HG03045 (cell line): ENCODE data around the gene CTDNEP1.

Experiments used
- ATAC-seq: cut with Tn5 transposase; IDR thresholded peaks from one replicate; pipeline ENCODE4 v1.9.1; 2021; ENCODE audit warnings: mild to moderate bottlenecking, moderate library complexity; ENCODE audit not compliant: unreplicated experiment

Gene CTDNEP1

DNA sequence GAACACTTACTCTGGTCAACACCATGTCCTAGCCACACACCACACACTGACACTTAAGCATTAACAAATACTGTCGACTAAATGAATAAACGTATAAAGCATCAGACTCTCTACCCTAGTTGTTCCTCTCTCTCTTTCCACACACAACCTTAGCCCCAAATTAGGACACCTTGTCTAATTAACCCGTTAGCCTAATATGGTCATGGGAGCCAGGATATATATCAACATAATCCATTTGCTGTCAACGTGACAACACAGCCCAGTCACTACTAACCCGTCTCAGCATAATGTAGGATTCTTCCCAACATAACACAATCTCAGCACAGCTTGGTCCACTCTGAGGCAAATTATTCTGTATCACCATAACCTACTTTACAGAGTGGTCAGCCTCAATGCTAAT is 19.4 kb downstream of the CTDNEP1 start:
- no peak for ATAC-seq

DNA sequence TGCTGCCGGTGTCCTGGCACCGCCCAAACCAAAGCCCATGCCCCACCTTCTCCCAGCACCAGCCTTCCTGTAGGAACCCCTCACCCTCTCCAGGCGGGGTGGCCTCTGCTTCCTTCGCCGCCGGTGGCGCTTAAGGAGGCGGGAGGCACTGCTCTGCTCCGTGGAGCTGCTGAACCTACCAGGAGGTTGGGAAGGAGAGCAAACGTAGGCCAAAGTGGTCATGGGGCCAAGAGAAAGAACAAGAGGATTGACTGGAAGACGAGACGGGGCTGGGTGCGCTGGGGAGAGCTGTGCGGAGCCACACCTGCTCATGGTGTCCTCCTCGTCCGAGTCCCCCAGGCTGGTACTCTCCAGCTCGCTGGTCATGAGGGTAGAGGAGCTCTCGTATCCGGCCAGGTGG is 22.0 kb downstream of the CTDNEP1 start:
- ATAC-seq, result no peak

GRCh38 chr17:7228920-7229319 is 22.6 kb downstream of the CTDNEP1 start:
- ATAC-seq, result no peak

- ATAC-seq, result no peak
Observed at GRCh38 chr17:7226721-7227710, 24.5 kb downstream of the CTDNEP1 start.

- no peak for ATAC-seq
Observed at GRCh38 chr17:7225711-7226331, 25.7 kb downstream of the CTDNEP1 start.

- no peak for ATAC-seq
Observed at GRCh38 chr17:7224661-7225111, 26.8 kb downstream of the CTDNEP1 start.

- no peak for ATAC-seq
Observed at GRCh38 chr17:7224110-7224509, 27.4 kb downstream of the CTDNEP1 start.

DNA sequence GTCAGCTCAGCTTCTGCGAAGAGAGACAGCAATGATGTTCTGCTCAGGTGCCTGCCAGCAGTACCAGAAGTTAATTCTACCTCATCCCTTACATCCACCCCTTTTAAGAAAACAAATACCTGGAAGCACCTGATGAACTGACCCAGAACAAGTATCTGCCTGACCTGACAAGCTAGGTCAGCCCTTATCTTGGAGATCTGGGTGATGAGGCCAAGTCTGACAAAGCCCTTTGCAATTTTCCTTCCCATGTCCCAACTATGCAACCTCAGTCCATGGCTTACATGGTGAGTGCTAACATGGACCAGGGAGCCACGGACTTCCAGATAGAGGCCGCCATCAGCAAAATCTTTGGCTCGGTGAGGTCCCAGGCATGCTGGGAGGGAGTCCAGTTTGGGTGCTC is 28.2 kb downstream of the CTDNEP1 start:
- ATAC-seq, result no peak

GRCh38 chr17:7222972-7223292 is 28.6 kb downstream of the CTDNEP1 start:
- ATAC-seq, result no peak

DNA sequence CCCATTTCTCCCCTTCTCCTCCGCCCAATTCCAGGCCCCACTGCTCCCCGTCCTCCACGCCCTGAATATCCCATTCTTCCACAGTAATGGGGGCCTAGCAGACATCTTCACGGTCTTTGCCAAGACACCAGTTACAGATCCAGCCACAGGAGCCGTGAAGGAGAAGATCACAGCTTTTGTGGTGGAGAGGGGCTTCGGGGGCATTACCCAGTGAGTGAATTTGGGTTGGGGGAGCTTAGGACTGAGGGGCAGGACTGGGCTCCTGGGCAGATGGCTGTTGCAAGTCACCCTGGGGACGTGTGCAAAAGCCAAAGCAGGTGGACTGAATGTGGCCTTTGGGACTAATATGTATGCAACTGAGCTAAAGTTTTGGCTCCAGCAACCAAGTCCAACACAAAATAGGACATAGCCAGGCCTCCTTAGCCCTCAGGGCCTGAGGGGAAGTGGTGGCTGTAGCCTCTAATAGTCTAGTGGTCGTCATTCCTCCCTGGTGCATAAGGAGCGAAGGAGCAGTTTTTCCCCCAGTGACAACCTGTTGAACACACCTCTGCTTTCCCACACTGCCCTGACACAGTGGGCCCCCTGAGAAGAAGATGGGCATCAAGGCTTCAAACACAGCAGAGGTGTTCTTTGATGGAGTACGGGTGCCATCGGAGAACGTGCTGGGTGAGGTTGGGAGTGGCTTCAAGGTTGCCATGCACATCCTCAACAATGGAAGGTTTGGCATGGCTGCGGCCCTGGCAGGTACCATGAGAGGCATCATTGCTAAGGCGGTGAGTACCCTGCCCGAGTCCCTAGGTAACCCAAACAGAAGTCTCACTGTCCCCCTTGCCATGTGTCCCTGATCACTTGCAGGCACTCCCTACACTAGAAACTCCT is 29.2 kb downstream of the CTDNEP1 start:
- ATAC-seq, result no peak

- ATAC-seq, result no peak
Observed at GRCh38 chr17:7221278-7222092, 30.0 kb downstream of the CTDNEP1 start.

DNA sequence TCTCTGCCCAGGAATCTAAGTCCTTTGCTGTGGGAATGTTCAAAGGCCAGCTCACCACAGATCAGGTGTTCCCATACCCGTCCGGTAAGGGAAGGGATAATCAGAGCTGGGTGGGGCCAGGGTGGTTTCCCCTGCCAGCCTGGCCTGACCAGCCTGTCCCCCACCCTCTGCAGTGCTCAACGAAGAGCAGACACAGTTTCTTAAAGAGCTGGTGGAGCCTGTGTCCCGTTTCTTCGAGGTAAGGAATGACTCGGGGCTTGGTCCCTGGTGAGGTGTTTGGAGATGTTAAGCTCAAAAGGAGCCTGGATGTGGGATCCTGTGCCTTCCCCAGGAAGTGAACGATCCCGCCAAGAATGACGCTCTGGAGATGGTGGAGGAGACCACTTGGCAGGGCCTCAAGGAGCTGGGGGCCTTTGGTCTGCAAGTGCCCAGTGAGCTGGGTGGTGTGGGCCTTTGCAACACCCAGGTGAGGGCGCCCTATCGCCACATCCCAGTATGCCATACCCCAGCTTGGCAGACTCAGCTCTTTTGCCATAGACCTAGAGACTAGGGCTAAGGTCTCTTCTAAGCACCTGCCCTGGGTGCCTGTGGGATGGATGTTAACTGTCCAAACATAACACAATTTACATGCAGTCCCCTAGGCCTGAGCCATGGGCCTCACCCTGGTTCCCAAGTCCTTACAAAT is 30.8 kb downstream of the CTDNEP1 start:
- ATAC-seq, result no peak

GRCh38 chr17:7219812-7220592 is 31.5 kb downstream of the CTDNEP1 start, which contains the start of the genes ACADVL and DLG4:
ACADVL (plus strand) TSS chr17:7219938; CDS start chr17:7219985, 47 bp downstream.
DLG4 (minus strand) TSS chr17:7219836.
- peak; percentile 59 for ATAC-seq

GRCh38 chr17:7219229-7219811 is 32.2 kb downstream of the CTDNEP1 start:
- ATAC-seq, result no peak

- no peak for ATAC-seq
Observed at GRCh38 chr17:7218758-7219157, 32.8 kb downstream of the CTDNEP1 start.

GRCh38 chr17:7218166-7218565 is 33.4 kb downstream of the CTDNEP1 start:
- no peak for ATAC-seq

GRCh38 chr17:7217113-7217987 is 34.2 kb downstream of the CTDNEP1 start:
- ATAC-seq, result no peak
